HG03025 (cell line): ENCODE results near the gene SMPD3.

Source experiments
- ATAC-seq: cut with Tn5 transposase; IDR thresholded peaks from one replicate; pipeline ENCODE4 v1.9.1; 2021; ENCODE audit warnings: mild to moderate bottlenecking, moderate library complexity; ENCODE audit not compliant: unreplicated experiment, low FRiP score

SMPD3 gene

DNA sequence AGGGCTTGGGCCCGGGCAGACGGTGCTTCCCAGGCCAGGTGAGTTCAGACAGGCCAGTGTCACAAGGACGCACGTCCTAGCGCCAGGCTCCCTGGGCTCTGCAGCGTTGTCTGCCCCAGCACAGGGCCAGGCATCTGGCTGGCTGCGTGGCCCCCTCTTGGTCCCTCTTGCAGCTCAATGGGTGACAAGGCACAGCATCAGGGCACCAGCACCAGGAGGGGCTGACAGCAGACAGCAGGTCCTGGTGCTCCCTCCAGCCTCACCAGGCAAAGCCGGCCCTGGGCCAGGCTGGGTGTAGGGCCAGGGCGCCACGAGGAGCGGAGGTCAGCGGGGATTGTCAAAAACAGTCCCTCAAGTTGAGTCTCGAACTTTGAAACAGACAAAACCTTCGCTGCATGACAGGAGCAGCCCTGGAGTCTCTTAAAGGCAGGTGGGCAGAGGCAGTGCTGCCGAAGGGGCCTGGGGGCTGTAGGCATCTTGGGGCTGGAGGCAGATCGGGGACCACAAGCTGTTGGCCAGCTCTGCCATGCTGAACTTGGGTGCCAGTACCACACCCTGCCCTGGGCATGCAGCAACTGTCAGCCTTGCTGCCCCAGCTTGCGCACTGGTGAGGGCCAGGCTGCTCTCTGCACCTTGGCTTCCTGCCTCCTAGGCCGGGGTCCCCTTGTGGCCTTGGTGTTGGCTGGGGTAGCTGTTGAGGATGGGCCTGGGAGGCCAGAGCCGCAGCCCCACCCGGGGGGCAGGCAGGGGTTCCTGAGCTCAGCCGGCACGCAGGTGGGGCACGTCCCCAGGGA lies 88.7 kb downstream of the SMPD3 start:
- no peak for ATAC-seq

DNA sequence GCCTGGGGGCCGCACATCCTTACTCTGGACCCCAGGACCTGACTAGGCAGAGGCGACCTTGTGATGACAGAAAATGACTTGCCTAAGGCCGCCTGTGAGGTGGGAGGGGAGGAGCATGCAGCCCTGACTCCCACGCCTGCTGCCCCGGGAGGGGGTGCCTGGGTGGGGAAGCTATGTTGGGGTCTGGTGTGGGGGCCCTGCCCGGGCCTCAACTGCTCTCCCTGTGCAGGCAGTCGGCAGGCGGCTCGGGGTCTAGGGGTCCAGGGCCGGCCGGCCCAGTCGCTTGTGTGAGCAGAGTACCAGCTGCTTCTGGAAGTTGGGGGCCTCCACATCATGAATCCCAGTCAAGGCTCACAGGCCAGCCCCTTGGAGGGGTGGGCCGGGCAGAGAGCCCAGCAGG lies 89.4 kb downstream of the SMPD3 start:
- no peak for ATAC-seq

DNA sequence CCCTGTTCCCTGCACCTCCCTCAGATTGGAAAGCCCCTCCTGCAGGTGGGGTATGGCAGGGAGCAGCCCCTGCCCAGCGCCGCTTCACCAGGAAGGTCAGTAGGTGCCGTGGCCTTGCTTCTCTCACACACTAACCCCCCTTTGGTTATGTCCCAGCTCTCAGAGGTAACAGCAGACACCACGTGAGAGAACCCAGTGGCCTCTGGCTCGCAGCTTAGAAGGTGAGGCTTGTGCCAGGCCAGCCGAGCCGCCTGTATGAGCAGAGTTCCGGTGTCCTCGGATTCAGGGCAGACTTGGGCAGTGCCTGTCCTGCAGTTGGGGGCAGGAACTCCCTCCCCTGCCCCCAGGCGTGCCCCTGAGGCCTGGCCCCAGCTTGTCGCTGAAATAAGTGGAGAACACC lies 90.4 kb downstream of the SMPD3 start:
- no peak for ATAC-seq

DNA sequence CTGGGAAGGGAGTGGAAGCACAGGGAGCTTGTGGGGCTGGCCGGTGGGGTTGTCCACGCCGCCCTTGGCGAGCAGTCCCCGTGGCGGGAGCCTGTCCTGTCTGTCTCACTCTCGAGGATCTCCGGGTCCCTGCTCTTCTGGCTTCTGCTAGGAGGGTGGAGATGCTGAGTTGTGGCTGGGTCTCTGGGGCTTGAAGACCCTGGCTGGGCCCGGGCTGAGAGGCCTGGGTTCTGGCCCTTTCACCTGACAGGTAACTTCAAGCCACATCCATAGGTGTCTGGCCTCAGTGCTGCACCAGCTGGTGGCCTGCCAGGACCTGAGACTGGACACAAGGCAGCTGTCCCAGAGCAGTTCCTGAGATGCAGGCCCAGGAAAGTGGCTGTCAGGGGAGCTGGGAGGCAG lies 90.8 kb downstream of the SMPD3 start:
- ATAC-seq: no peak

DNA sequence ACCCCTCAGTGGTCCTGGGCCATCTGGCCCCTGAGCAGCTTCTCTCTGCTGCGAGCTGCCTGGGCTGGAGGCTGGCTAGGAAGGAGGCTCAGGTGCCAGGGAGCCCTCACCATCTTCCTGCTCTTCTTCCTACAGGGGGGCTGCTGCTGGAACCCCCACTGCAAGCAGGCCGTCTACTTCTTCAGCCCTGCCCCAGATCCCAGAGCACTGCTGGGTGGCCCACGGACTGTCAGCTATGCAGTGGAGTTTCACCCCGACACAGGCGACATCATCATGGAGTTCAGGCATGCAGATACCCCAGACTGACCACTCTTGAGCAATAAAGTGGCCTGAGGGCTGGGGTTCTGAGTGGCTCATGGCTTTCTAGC lies 91.4 kb downstream of the SMPD3 start:
- no peak for ATAC-seq

DNA sequence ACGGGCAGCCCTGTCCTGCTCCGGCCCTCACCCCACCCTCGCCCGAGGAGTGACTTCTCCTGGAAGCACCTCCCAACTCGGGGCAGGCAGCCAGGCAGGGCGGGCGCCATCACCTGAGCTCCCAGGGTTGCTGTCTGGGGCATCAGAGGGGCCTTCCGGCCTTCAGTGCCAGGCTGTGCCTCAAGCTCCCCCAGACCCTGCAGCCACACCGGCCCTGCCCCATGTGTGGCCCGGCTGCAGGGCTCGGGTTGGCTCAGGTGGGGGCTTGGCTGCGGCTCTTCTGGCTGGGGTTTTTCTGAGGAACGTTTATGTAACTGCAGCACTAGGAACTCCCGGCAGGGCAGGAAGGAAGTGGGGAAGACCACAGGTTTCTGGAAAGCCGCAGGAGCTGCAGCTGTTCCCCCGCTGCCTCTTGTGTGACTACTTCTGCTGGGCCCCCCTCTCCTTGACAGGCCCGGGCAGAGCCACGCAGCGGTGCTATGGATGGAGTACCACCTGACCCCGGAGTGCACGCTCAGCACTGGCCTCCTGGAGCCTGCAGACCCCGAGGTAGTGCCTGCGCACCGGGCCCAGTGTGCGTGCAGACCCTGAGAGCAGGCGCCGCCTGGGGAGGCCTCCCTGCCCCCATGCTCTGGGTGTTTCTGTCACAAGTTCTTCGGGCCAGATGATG lies 91.9 kb downstream of the SMPD3 start:
- ATAC-seq: peak; percentile 51

DNA sequence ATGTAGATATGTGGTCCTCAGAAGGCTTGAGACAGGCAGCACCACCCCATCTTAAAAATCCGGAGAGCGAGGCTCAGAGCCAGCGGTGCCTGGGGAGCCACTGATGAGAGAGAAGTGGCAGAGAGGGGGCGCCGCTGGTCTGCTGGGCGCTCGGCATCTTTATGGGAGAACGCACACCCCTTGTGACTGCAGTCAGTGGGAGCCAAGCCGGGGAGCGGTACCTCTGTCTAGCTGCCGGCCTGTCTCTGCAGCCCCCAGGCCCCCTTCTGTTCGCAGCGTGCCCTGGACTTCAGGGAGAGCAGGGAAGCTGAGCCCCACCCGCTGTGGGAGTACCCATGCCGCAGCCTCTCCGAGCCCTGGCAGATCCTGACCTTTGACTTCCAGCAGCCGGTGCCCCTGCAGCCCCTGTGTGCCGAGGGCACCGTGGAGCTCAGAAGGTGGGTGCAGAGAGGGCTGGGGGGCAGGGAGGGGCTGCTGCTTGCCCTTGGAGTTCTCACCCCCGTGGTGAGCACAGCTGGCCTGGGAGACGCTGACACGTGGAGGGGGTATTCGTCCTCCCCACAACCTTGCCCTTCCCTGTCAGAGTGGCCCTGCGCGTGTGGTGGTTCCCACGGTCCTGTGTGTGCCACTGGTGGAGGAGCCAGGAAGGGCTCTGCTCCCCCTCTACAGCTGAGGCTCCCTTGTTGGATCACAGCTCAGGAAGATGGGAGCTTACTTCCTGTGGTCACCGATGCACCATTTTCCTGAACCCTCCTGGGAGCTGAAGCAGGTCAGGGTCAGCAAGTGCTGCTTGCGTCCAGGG lies 92.7 kb downstream of the SMPD3 start:
- peak; percentile 4 for ATAC-seq

DNA sequence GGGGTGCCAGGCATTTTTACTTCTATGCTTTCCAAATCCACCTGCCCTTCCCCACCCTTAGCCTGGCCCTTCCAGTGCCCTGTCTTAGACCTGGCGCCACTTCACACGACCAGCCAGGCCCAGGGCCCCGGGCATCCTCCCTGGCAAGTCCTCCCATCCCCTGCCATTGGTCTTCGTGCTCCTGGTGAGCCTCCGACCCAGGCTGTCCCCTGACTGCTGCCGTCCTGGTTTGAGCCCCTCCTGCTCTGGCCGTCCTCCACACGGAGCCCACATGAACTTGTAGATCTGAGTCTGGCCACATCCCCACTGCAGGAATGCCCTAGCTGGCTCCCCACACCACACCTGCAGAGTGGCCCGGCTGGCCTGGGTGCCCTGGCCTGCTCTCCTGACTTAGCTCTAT lies 93.5 kb downstream of the SMPD3 start:
- no peak for ATAC-seq

DNA sequence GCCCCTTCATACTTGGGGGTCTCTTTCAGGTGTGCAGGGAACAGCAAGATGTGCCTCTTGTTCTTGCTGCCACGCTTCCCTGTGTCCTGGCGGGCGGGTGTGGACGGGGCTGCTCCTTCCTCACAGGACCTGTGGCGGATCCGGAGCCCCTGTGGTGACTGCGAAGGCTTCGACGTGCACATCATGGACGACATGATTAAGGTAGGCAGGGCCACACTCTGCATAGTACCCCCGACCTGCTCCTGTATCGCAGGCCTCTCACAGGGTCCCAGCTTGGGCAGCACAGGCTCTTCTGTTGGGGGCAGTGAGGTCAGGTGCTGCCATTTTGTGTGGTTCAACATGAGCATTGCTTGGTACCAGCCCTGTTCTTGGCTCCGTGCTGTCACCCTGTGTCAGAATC lies 94.9 kb downstream of the SMPD3 start:
- ATAC-seq: no peak

DNA sequence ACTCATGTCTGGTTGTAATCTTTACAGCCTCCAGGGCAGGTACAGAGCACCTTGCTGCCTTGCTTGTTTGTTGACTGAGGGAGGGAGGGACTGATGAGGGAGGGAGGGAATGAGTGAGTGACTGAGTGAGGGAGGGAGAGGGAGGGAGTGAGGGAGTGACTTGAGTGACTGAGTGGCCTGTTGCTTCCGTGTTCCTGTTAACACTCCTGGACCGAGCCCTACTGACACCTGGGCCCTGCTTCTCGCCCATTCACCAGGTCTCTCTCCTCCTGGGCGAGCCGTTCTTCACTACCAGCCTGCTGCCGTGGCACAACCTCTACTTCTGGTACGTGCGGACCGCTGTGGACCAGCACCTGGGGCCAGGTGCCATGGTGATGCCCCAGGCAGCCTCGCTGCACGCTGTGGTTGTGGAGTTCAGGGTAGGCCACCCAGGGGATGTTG lies 96.3 kb downstream of the SMPD3 start:
- no peak for ATAC-seq

DNA sequence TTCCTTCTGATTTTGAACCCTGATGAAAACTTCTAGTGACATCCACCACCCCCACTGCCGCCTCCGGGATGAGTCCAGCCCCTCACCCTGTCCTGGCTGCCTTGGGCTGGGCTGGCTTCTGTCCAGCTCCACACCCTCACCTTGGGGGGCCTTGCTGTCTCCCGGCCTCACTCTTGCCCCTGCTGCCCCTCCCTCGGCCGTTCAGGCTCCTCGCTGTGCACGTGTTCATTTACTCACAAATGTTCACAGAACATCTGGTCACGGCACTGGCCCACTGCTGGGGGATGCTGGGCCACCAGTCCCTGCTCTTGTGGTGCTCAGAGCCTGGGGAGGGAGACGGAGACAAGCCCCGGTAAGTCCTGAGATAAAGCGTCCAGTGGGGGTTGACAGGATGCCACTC lies 96.8 kb downstream of the SMPD3 start:
- no peak for ATAC-seq

DNA sequence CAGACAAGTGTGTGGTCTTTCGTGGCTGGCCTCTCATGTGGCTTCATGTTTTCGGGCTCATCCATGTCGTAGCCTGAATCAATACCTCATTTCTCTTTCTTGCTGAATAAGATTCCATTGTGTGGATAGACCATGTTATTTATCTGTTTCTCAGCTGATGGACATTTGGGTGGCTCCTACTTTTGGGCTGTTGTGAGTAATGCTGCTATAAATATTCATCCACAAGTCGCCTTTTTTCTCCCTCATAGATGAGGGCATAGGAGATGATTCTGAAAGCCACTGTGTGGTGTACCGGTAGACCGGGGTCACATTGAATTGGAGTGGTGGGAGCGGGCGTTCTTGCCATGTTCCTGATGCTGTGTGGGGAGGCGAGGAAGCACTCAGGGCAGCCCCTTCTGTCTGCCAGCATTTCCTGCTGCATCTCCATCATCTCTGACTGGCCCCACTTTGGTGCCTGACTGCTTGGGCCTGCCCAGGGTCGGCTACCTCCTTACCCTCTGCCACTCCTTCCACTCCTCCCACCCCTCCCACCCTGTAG lies 97.4 kb downstream of the SMPD3 start:
- no peak for ATAC-seq

DNA sequence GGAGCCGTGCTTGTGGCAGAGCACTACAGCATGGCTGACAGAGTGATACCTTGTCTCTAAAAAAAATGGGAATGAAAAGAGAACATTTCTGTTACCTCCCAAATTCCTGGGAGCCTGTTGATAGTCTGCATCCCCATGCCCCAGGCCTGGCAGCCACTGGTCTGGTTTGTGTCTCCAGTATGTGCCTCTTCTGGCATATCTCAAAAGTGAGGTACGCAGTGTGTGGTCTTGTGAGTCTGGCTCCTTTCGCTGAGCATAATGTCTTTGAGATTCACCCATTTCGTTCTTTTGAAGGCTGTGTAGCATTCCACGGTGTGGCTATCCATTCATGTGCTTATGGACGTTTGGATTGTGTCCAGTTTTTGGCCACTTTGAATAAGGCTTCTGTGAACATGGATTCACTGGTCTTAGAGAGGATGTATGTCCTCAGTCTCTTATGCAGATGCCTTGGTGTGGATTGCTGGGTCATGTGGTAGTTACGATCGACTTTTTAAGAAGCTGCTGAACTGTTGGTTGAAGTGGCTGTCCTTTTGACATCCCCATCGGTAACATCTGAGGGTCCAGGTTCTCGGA lies 98.4 kb downstream of the SMPD3 start:
- ATAC-seq: no peak

DNA sequence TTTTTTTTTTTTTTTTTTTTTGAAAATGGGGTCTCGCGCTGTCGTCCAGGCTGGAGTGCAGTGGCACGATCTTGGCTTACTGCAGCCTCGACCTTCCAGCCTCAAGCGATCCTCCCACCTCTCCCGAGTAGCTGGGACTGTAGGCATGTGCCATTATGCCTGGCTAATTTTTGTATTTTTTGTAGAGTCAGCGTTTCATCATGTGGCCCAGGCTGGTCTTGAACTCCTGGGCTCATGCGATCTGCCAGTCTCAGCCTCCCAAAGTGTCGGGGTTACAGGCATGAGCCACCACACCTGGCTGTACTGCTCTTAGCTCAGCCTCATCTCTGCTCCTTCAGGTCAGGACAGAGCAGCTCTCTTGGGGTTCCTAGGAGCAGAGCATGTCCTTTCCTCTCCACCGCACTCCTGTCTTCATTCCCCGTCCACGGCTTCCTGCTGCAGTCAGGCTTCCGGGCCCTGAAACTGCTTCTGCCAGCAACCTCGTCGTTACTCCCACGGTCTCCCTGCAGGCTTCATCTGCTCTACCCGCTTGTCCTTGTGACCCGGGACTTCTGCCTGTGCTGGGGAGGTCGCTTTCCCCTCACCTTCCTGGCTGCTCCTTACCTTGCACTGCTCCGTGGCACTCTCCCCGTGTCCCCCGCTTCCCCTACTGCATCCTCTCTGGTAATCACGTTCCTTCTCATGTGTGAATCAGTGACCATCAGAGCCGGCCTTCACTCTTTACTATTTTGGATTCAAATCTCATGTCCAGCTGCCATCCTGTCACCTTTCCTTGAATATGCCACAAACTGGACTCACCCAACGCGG lies 99.5 kb downstream of the SMPD3 start:
- ATAC-seq: no peak

DNA sequence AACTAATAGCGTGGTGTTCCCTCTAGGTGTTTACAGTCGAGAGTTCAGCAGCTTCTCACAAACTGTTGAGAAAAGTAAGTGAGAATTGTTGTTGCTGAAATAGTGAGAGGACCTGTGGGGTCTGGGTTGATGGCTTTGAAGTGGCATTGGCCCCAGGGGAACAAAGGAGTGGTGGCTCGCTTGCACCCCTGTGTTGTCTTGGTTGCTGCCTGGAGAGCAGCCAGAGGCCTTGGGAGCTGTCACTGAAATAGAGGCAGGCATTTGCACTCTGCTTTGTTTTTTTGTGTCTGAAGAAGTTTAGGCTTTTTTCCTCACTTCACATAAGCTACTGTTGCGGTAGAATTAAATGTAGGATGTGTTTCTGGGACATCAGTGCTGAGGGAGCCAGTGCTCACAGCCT lies 100.7 kb downstream of the SMPD3 start:
- no peak for ATAC-seq

DNA sequence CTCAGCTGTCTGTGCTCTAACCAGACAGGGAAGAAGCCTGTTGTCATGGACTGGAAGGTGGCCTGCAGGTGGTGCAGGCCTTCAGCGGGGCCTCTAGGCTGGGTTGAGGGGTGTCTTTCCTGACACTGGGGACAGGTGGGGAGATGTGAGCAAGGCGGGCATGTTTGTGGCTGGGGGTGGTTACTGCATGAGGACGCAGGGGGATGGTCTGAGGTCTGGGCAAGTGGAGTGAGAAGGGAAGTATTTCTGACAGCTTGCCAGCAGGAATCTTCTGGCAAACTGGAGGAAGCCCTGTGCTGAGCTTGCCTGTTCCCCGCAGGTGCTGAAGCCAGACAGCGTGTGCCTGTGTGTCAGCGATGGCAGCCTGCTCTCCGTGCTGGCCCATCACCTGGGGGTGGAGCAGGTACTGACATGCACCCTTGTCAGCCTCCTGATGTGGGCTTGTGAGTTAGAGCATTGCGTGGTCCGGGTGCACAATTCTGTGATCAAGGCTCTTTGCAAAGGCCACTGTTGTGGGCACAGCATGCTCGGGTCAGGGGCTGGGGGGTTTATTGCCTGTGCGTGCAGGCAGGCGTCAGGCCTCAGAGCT lies 101.3 kb downstream of the SMPD3 start:
- no peak for ATAC-seq

DNA sequence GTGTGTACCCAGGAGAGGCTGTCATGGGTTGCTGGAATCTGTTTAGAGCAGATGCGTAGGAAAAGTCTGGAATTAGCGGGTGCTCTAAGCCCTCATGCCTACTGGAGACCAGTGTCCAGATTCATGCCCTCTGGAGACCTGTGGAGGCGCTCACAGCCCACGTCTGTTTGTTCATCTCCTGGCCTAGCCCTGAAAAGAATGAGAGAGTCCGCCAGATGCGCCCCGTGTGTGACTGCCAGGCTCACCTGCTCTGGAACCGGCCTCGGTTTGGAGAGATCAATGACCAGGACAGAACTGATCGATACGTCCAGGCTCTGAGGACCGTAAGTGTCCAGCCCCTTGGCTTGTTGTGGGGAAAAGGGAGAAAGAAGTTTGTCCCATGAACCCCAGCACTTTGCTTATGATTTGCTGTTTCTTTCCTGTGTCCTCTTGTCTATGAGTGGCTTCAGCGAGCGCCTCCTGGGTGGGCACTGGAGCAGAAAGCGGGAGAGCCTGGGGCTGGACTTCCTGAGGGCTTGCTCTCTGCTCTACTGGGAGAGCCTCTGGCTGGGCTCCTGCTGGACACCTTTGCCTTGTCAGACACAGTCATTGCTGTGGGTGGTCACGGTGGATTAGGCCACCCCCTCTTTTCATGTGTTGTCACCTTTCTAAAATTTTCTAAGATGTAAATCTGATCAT lies 102.2 kb downstream of the SMPD3 start:
- no peak for ATAC-seq

DNA sequence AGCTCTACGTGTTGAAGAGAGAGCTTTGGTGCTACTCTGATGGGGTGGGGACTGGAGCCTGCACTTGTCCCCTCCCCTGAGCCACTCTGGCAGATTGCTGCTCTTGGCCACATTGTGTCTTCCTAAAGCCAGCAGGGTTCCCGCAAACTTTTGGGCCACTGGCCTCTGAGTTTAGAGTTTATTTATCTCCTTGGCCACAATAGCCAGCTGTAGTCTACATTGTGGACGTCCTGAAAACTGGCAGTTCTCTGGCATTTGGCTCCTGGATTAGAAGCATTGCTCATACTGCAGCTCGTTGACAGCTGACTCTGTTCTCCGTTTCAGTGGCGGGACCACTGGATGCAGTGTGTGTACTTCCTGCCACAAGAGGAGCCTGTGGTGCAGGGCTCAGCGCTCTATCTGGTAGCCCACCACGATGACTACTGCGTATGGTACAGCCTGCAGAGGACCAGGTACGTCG lies 102.9 kb downstream of the SMPD3 start:
- no peak for ATAC-seq

DNA sequence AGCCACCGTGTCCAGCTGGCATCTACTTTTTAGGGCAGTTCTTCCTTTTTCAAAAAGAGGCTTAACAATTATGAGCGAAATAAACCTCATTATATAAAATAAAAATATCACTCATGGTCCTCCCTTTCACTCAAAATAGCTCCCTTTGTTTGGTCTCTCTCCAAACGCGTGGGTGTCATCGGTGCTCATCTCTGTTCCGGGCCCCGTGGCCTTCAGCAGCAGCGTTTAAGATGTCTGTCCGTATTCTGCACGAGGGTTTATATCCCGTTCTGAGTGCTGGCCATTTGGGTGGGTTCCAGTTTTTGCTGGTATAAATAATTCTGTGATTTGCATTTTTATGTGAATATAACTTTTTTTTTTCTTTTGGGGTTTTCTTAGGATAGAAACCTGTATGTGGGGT lies 104.1 kb downstream of the SMPD3 start:
- no peak for ATAC-seq
